Coronary artery (tissue), 2 donors: ENCODE measurements around the gene SLC28A3.

Experiments
- DNase-seq: peaks from one replicate; pipeline ENCODE4 v3.0.0-alpha.2; 2017; ENCODE audit warnings: low spot score
- H3K27ac ChIP-seq, 2 donors: fragments of 200-600 bp; sonication (generic); one replicate each; pipeline ENCODE4 v1.5.1; 2016 to 2019
- H3K4me3 ChIP-seq: fragments of 200-600 bp; sonication (generic); 2 replicates; pipeline ENCODE4 v1.5.1; 2016; ENCODE audit warnings: mild to moderate bottlenecking, moderate library complexity
- CTCF ChIP-seq: fragments of 200-600 bp; sonication (generic); IDR thresholded peaks from one replicate; pipeline ENCODE4 v1.5.1; 2019; ENCODE audit warnings: antibody characterized with exemption

The SLC28A3 gene

GRCh38 chr9:84230355-84231145 is 110.0 kb downstream of the SLC28A3 start:
- H3K4me3 ChIP-seq: no peak overlapping the region
- H3K27ac ChIP-seq: no peak overlapping the region
- no peak for DNase-seq
- TF ChIP-seq CTCF: no peak

DNA sequence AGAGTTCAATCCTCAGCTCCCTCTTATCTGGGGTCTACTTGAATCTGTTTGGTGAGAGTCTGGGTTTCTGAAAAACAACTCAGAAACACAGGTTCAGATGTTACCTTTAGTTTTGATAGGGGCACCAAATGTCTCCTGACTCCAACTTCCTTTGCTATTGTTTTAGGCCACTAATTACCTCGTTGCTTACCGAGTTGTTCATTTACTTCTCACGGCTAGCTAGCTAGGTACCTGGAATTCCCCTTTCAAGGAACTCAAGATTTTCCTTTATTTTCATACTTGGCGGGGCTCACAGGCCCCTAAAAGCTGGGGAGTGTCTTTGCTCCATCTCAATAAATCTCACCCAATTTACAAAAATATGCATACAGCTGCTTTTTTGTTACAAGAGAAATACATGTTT is 111.4 kb downstream of the SLC28A3 start:
- no peak for DNase-seq
- Histone ChIP-seq H3K27ac (no peak overlapping the region), H3K4me3 (no peak overlapping the region)
- TF ChIP-seq CTCF: no peak

DNA sequence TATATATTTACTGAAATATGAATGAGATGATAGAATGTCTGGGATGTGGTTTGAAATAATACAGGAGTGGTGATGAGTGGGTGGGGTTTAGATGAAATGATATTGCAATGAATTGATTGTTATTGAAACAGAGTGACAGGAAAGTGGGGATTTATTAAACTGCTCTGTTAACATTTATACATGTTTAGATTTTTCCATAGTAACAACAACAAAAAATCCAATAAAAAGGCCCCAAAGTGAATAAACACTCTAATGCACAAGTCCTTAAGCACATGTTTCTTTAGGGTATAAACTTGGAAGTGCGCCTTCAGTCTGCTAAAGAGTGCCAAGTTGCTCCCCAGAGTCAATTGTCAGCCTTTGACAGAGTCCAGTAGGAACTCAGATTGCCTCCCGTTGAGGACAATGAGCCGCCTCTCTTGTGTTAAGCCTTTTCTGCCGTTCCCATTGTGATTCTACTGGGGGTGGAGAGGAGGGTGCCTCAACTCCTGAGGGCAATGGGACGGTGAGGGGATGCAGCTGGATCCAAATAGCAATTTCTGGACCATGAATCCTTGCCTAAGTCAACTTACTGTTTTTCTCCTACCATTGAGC is 112.3 kb downstream of the SLC28A3 start:
- TF ChIP-seq CTCF: no peak
- DNase-seq: no peak
- Histone ChIP-seq H3K4me3 (no peak overlapping the region), H3K27ac (no peak overlapping the region)

DNA sequence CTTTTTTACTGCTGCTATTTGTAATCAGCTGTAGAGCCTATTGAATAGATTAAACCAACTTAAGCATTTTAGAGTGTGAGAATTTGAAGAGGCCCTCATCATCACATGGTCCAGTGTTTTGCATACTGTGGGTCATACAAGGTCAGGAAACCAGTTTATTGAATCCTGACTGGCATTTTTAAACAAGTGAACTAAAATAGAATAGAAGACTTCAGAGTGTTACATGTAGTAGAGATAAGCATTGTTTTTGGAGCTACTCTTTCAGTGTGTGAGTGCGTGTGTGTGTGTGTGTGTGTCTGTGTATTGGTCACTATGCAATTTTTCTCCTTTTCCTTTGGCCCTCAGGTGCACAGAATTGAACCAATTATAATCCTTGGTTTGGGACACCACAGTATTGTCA is 114.4 kb downstream of the SLC28A3 start:
- no peak for TF ChIP-seq CTCF
- H3K4me3 ChIP-seq: no peak overlapping the region
- no peak for DNase-seq
- H3K27ac ChIP-seq: no peak overlapping the region
